A549 (cell line): ENCODE results near the gene ZXDC.

Source experiments
- EP300 ChIP-seq, 2 experiments: fragments of >200 bp; sonication (Bioruptor Twin); formaldehyde crosslinking; IDR thresholded peaks; 2 replicates in 1 of 2; 3 replicates in 1 of 2; pipeline ENCODE4 v1.6.1; 2016 to 2017
- NFE2L2 ChIP-seq: fragments of 150-350 bp; conservative IDR thresholded peaks from 2 replicates; pipeline ENCODE4 v1.6.1; 2014; ENCODE audit warnings: low read length
- POLR2A ChIP-seq: IDR thresholded peaks from 2 replicates; pipeline ENCODE4 v1.6.1; 2012; ENCODE audit warnings: mild to moderate bottlenecking, low read length
- ZNF302 ChIP-seq: fragments of 250-450 bp; sonication (Bioruptor Pico); IDR thresholded peaks from 2 replicates; pipeline ENCODE4 v1.9.0; 2021; ENCODE audit warnings: inconsistent platforms, mild to moderate bottlenecking, moderate library complexity
- TF ChIP-seq, protein P1 (sequence below): fragments of >200 bp; sonication (Bioruptor Twin); formaldehyde crosslinking; IDR thresholded peaks from 3 replicates; pipeline ENCODE4 v1.5.1; 2016

DNA sequence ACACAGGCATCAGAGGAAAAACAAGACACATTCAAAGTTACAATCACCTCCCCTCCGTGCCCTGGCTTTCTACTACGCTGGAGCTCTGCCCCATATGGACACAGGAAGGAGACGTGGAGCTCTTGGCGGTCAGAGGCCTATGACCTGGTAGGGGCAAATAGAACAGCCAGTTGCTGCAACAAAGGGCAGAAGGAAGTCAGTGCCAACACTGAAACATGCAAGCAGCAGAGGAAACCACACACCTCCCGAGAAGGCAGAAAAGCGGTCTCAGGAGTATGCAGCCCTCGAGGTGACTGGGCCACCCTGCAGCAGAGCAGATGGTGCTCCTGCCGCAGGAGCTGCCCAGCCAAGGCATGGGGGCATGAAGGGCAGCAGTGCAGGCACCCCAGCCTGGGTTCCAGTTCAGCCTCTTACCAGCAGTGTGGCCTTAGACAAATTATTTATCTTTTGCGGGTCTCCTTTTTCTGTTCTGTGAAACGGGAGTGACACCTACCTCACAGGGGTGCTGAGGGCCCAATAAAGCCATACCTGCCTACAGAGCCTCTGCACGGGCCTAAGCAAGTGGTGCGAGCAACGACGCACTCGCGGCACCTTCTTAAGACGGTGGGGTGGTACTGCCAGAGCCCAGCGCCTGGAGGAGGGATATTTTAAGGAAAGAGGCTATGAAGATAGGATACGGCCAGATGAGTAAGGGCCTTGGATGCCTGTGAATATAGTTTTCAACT lies 8.6 kb downstream of the ZXDC start:
- TF ChIP-seq ZNF302 (CRISPR knock-in tag), result no peak
- TF ChIP-seq EP300 (IDR thresholded peaks at IDR 0.05), result no peak
- TF ChIP-seq POLR2A, result no peak
- TF ChIP-seq, protein P1, sequence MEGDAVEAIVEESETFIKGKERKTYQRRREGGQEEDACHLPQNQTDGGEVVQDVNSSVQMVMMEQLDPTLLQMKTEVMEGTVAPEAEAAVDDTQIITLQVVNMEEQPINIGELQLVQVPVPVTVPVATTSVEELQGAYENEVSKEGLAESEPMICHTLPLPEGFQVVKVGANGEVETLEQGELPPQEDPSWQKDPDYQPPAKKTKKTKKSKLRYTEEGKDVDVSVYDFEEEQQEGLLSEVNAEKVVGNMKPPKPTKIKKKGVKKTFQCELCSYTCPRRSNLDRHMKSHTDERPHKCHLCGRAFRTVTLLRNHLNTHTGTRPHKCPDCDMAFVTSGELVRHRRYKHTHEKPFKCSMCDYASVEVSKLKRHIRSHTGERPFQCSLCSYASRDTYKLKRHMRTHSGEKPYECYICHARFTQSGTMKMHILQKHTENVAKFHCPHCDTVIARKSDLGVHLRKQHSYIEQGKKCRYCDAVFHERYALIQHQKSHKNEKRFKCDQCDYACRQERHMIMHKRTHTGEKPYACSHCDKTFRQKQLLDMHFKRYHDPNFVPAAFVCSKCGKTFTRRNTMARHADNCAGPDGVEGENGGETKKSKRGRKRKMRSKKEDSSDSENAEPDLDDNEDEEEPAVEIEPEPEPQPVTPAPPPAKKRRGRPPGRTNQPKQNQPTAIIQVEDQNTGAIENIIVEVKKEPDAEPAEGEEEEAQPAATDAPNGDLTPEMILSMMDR, result no peak
- no peak for TF ChIP-seq NFE2L2
